K562 (cell line): ENCODE measurements around the gene C10orf53. TPM values are rescaled to one million over a fixed set of nuclear protein-coding genes. Genes with fewer than 3 reads are reported as not detected.

Source experiments
- ATAC-seq: fragments of 200-7000 bp; cut with Tn5 transposase; 3 replicates; pipeline ENCODE4 v1.9.1; 2020; ENCODE audit warnings: moderate library complexity
- BruUV-seq: library from RNA; stranded (reverse); fragments of 400-500 nt; replicated peaks from 2 replicates; lab custom pipeline; 2021; lab: Mats Ljungman, UMichigan
- CTCF ChIA-PET: fragments of 300-600 bp; formaldehyde crosslinking; extraction: SDS; loops from one replicate; lab custom pipeline; 2021; ENCODE audit warnings: low intra/inter-chr PET ratio; lab: Yijun Ruan, JAX
- POLR2A ChIA-PET: fragments of 300-600, 350-650 bp; sonication (Branson Sonifier 250); formaldehyde crosslinking; extraction: SDS; loops from one replicate; lab custom pipeline; 2021; ENCODE audit warnings: antibody characterized with exemption, inconsistent platforms; lab: Yijun Ruan, JAX
- DNase-seq, 4 experiments: peaks; one replicate each; pipeline versions ENCODE4 v3.0.0 to v3.0.0-alpha.2; 2011 to 2018; ENCODE audit warnings: low spot score in 3 of 4, mixed read lengths in 3 of 4; ENCODE audit errors: extremely low read depth in 1 of 4
- FAIRE-seq: peaks from 2 replicates; lab custom pipeline; 2011; peaks lifted over from hg19 to GRCh38; lab: Jason Lieb, UNC
- H2AFZ ChIP-seq: 2 replicates; pipeline ENCODE4 v1.6.0; 2011; ENCODE audit warnings: low read depth, low read length, control low read depth, inconsistent platforms
- H3K27ac ChIP-seq: fragments of 200-600 bp; 3 replicates; pipeline ENCODE4 v1.8.0; 2011; ENCODE audit warnings: low read depth, mild to moderate bottlenecking, control low read depth, inconsistent platforms, low read length, moderate library complexity, mixed read lengths; ENCODE audit errors: extremely low read depth
- H3K27me3 ChIP-seq, 2 experiments: fragments of 300-600 bp in 1 of 2; 2 replicates in 1 of 2; 3 replicates in 1 of 2; pipeline versions ENCODE4 v1.6.0 to v1.8.0; 2011; ENCODE audit warnings: inconsistent platforms in 2 of 2, low read length in 2 of 2, mild to moderate bottlenecking in 1 of 2, mixed read lengths in 1 of 2, moderate library complexity in 1 of 2; ENCODE audit not compliant: control insufficient read depth in 2 of 2, insufficient read depth in 2 of 2
- H3K36me3 ChIP-seq: fragments of 300-600 bp; 3 replicates; pipeline ENCODE4 v1.8.0; 2011; ENCODE audit warnings: mild to moderate bottlenecking, low read length, inconsistent platforms; ENCODE audit not compliant: control insufficient read depth, insufficient read depth
- H3K4me1 ChIP-seq, 2 experiments: fragments of 200-600 bp in 1 of 2; replicated peaks in 1 of 2; 2 replicates in 1 of 2; 3 replicates in 1 of 2; pipeline versions ENCODE4 v1.5.1 to v1.8.0; 2011; ENCODE audit warnings: inconsistent platforms in 2 of 2, low read length in 2 of 2, mild to moderate bottlenecking in 1 of 2, mixed read lengths in 1 of 2, moderate library complexity in 1 of 2; ENCODE audit not compliant: control insufficient read depth in 2 of 2, insufficient read depth in 2 of 2
- H3K4me2 ChIP-seq: 2 replicates; pipeline ENCODE4 v1.6.1; 2011; ENCODE audit warnings: low read length, control low read depth, inconsistent platforms, mixed read lengths; ENCODE audit not compliant: insufficient read depth
- H3K4me3 ChIP-seq: fragments of 200-600 bp; sonication (generic), shearing (Covaris generic); 2 replicates; pipeline ENCODE4 v1.5.1; 2016; ENCODE audit warnings: control low read depth, inconsistent platforms
- H3K79me2 ChIP-seq: fragments of 200-600 bp; 3 replicates; pipeline ENCODE4 v1.8.0; 2011; ENCODE audit warnings: low read length, inconsistent platforms; ENCODE audit not compliant: control insufficient read depth, insufficient read depth
- H3K9ac ChIP-seq, 2 experiments: 2 replicates each; pipeline versions ENCODE4 v1.6.0 to v1.6.1; 2011; ENCODE audit warnings: low read depth in 2 of 2, low read length in 2 of 2, control low read depth in 1 of 2, inconsistent platforms in 1 of 2, mild to moderate bottlenecking in 1 of 2, mixed read lengths in 1 of 2; ENCODE audit not compliant: insufficient read depth in 1 of 2
- H3K9me1 ChIP-seq: one replicate; pipeline ENCODE4 v1.6.0; 2011; ENCODE audit warnings: inconsistent platforms, mild to moderate bottlenecking, low read length, moderate library complexity; ENCODE audit not compliant: control insufficient read depth, insufficient read depth
- H3K9me3 ChIP-seq: replicated peaks from 2 replicates; pipeline ENCODE4 v1.5.1; 2011; ENCODE audit warnings: low read depth, low read length, inconsistent platforms; ENCODE audit not compliant: control insufficient read depth, insufficient read depth
- H4K20me1 ChIP-seq: replicated peaks from 2 replicates; pipeline ENCODE4 v1.6.1; 2011; ENCODE audit warnings: low read length, inconsistent platforms, mixed read lengths; ENCODE audit not compliant: control insufficient read depth, insufficient read depth
- C11orf30 ChIP-seq: fragments of 450-650 bp; IDR thresholded peaks from 2 replicates; pipeline ENCODE4 v1.6.1; 2016; ENCODE audit warnings: low read depth, mild to moderate bottlenecking
- CBX2 ChIP-seq: fragments of 200-600 bp; sonication (generic); IDR thresholded peaks from one replicate; pipeline ENCODE4 v1.6.1; 2012; ENCODE audit warnings: mild to moderate bottlenecking, low read length, inconsistent platforms; ENCODE audit not compliant: insufficient read depth, poor library complexity, severe bottlenecking
- EP300 ChIP-seq: IDR thresholded peaks from 2 replicates; pipeline ENCODE4 v1.6.1; 2012; ENCODE audit warnings: low read length, improper control_type of control experiment
- PRPF4 ChIP-seq: fragments of 200-400 bp; formaldehyde crosslinking; IDR thresholded peaks from one replicate; pipeline ENCODE4 v1.6.1; 2017; ENCODE audit warnings: low read length, low read depth, mild to moderate bottlenecking; ENCODE audit not compliant: insufficient read depth, poor library complexity, severe bottlenecking
- PTRF ChIP-seq: fragments of 450-650 bp; IDR thresholded peaks from 2 replicates; pipeline ENCODE4 v1.6.1; 2016; ENCODE audit warnings: mild to moderate bottlenecking, missing genetic modification characterization, missing compliant biosample characterization
- ZBTB2 ChIP-seq: fragments of 450-650 bp; IDR thresholded peaks from 2 replicates; pipeline ENCODE4 v1.6.1; 2016; ENCODE audit warnings: antibody characterized with exemption
- ZNF75A ChIP-seq: fragments of 450-650 bp; formaldehyde crosslinking; IDR thresholded peaks from 2 replicates; pipeline ENCODE4 v1.4.0; 2020; ENCODE audit warnings: mild to moderate bottlenecking
- WGBS: fragments of 100-300 bp; shearing (Covaris generic); methylation state at CpG from one replicate; pipeline ENCODE4 v1.1.6; 2016; ENCODE audit warnings: low coverage, mixed read lengths; ENCODE audit not compliant: insufficient coverage; ENCODE audit errors: missing lambda C conversion rate; 5-methylcytosine and 5-hydroxymethylcytosine counted together
- in situ Hi-C: fragments of 300-500 bp; cut with MboI; formaldehyde crosslinking; loops from 4 replicates; pipeline ENCODE4 v1.15.0; 2018; ENCODE audit warnings: inconsistent platforms, mixed read lengths
- intact Hi-C: fragments of 100-400 bp; cut with micrococcal nuclease; formaldehyde crosslinking; loops from 2 replicates; pipeline ENCODE4 v1.14.2; 2022
- polyA plus RNA-seq, 8 experiments: library from polyadenylated mRNA; depleted of rRNA in 4 of 8; stranded (reverse) in 5 of 8; unstranded in 3 of 8; fragments of >200 nt; fragmentation: Nextera tagmentation in 2 of 8; fragmentation: Illumina TruSeq in 1 of 8; extraction: Ambion mirVana in 2 of 8; extraction: Trizol in 1 of 8; gene quantifications; 2 replicates each; pipeline versions ENCODE4 v1.2.1 to v1.2.3, GENCODE V29; 2011 to 2014; ENCODE audit warnings: inconsistent platforms in 1 of 8, missing spikeins in 1 of 8
- total RNA-seq, 7 experiments: library from RNA; depleted of rRNA in 6 of 7; stranded (reverse); fragments of >200 nt in 6 of 7; fragmentation: Illumina TruSeq in 2 of 7; extraction: Trizol in 2 of 7; gene quantifications; 2 replicates each; pipeline versions ENCODE4 v1.2.1 to v1.2.3, GENCODE V29; 2011 to 2021; ENCODE audit warnings: low replicate concordance in 1 of 7
- TF ChIP-seq, protein P1 (sequence below): conservative IDR thresholded peaks from 2 replicates; pipeline ENCODE4 v1.6.1; 2011; ENCODE audit warnings: low read depth, mild to moderate bottlenecking, low read length; ENCODE audit not compliant: control insufficient read depth

Gene C10orf53
- total and polyA plus RNA-seq, 9 of the 15 experiments (the other 6 are each of a cell fraction or from before 2014, with no cell fraction given) = not detected

DNA sequence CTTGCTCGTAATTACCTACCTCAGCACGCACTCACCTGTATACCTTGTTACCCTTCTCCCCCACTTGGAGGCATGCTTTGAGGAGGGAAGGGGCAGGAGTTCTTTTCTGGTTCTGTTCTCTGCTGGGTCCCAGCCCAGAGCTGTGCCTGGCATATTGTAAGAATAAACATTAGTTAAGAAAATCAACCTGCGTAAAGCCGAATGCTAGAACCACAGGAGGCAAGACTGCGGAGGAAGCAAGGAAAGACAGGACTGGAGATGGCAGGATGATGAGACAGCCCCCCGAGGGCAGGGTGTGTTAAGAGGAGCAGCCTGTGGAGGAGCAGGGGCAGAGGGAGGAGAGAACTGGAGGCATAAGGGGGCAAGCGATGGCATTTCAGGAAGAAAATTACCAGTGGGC lies 9.5 kb downstream of the C10orf53 start (continued):
- TF ChIP-seq PRPF4 (no peak), EP300 (no peak), ZNF75A (CRISPR knock-in tag) (no peak), CBX2 (no peak)

DNA sequence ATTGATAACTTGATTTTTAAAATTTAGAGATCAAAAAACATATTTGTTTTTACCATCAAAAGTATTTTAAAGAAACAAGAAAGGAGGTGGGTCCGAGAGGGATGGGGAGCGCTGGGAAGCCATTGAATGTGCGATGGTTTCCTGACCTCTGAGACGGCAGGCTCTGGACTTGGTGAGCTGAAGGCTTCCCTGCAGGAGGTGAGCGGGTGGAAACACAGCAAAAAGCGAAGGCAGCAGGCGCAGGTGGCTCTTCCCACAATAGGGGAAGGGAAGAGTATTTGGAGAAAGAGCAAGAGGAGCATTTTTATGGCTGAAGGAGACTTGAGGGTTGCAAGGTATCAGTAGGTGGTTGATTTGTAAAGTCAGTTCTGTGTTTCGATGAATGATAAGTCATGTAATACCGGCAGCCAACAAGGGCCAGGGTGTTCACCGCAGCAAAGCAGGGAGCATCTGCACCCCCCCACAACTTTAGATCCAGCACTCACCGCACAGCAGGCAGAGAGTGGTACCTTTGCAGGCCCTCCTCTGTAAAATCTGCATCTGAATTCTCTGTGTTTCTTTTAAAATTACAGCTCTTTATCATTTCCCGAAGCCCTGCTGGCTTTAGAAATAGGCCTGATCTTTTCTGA lies 10.5 kb downstream of the C10orf53 start:
- ChIA-PET POLR2A (interaction anchor here (0.6 to 1.8 kb wide), 3 partner anchors 11 to 70 kb away, joined by 3 to 4 read pairs (median 3); no protein-coding TSS in a partner anchor), CTCF (no interaction called here)
- Histone ChIP-seq H3K79me2 (no peaks in the 10 kb centered on the region), H3K9ac (no peak overlapping the region), H3K4me1 (no peaks in the 10 kb centered on the region), H3K4me2 (no peak overlapping the region), H3K9me1 (no peaks in the 10 kb centered on the region), H2AFZ (no peak overlapping the region), H3K9me3 (no peaks in the 10 kb centered on the region), H3K27me3 (peaks cover 24 to 41% of the 10 kb centered on the region in 2 experiments), H3K27ac (no peak overlapping the region), H3K36me3 (no peaks in the 10 kb centered on the region), H4K20me1 (no peaks in the 10 kb centered on the region), H3K4me3 (no peak overlapping the region)
- in situ Hi-C loops = no loop called here
- ATAC-seq = no peak
- TF ChIP-seq C11orf30 (no peak), PTRF (tag) (no peak), ZBTB2 (no peak)
- TF ChIP-seq, protein P1, sequence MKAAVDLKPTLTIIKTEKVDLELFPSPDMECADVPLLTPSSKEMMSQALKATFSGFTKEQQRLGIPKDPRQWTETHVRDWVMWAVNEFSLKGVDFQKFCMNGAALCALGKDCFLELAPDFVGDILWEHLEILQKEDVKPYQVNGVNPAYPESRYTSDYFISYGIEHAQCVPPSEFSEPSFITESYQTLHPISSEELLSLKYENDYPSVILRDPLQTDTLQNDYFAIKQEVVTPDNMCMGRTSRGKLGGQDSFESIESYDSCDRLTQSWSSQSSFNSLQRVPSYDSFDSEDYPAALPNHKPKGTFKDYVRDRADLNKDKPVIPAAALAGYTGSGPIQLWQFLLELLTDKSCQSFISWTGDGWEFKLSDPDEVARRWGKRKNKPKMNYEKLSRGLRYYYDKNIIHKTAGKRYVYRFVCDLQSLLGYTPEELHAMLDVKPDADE = no peak
- no peak for DNase-seq
- FAIRE-seq = no peak
- no TSS peak for BruUV-seq
- intact Hi-C loops = no loop called here
- under 1% methylated on average over 12 of the region's 12 CpGs for WGBS
